Measurements from ENCODE around the gene KRT17. TPM values are rescaled to one million over a fixed set of nuclear protein-coding genes. Genes with fewer than 3 reads are reported as not detected.
"Not testable (repeated sequence)": the region's sequence is repeated elsewhere in the genome, so short reads cannot be mapped to it uniquely, and the experiment has no call there.

KRT17 gene
- total RNA-seq, 2 donors from 2014 or later, result not detected

DNA sequence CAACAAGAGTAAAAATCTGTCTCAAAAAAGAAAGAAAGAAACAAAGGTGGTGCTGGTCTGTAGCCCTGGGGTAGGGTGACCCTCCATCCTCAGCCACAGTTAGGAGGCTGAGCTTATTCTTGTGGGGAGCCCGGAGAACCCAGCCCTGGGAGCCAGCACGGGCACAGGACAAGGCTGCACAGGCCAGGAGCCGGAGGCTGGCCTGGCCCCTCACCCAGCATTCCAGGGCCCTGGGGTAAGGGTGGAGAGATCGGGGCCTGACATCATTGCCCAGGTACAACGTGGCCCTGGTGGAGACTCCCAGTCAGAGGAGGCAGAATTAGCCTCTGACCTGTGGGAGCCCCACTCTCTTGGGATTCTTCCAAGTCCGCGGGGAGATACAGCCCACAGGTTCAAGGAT lies 10.3 kb upstream of the KRT17 start:
- ATAC-seq, result peak; percentile 3 to 13
- H3K4me1 Mint-ChIP-seq (ENCODE audit: low read depth in 2 of 2), result peaks cover 0 to 2% of the 10 kb centered on the region in 2 donors
- H3K27ac Mint-ChIP-seq, result no peak overlapping the region

DNA sequence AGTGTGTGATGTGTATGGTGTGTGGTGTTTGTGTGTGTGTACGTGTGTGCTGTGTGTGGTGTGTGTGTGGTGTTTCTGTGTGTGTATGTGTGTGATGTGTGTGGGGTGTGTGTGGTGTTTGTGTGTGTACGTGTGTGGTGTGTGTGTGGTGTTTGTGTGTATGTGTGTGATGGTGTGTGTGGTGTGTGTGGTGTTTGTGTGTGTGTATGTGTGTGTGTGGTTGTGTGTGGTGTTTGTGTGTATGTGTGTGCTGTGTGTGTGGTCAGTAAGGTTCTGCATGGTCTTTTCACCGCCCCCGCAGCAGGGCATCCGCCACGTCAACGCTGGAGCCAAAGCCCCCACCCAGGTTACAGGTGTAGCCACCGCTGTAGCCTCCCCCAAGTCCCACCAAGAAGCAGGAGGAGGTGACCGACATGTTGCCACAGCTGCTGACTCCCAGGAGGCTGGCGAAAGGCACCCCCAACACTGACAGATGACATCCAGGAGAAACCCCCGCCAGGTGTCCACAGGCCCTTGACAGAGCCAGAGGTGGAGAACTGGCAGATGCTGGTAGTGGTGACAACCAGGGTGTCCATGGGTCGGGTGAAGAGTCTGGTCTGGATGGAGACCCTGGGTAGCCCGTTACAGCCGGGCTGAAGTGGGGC lies 9.3 kb upstream of the KRT17 start:
- H3K4me1 Mint-ChIP-seq (ENCODE audit: low read depth in 2 of 2), result no peaks in the 10 kb centered on the region
- no peaks in the 10 kb centered on the region for H3K27me3 Mint-ChIP-seq
- no peak overlapping the region for H3K27ac Mint-ChIP-seq
- no peak overlapping the region for H3K4me3 Mint-ChIP-seq
- ATAC-seq (no peak), DNase-seq (ENCODE audit: low spot score) (no peak)
- H3K9me3 Mint-ChIP-seq, result no peaks in the 10 kb centered on the region
- no peaks in the 10 kb centered on the region for H3K36me3 Mint-ChIP-seq

More for the DNA sequence above, 10.3 kb upstream of the KRT17 start:
- no peak overlapping the region for H3K4me3 Mint-ChIP-seq
- DNase-seq (ENCODE audit: low spot score), result no peak
- no peaks in the 10 kb centered on the region for H3K9me3 Mint-ChIP-seq
- no peaks in the 10 kb centered on the region for H3K36me3 Mint-ChIP-seq
- no peaks in the 10 kb centered on the region for H3K27me3 Mint-ChIP-seq

- DNase-seq (ENCODE audit: low spot score) (no peak), ATAC-seq (no peak)
- Mint-ChIP-seq H3K27ac (no peak overlapping the region), H3K4me1 (ENCODE audit: low read depth in 2 of 2) (no peaks in the 10 kb centered on the region), H3K9me3 (no peaks in the 10 kb centered on the region), H3K27me3 (no peaks in the 10 kb centered on the region), H3K36me3 (no peaks in the 10 kb centered on the region), H3K4me3 (no peak overlapping the region)
These were observed 8.2 kb upstream of the KRT17 start for GRCh38 chr17:41632482-41633105.

DNA sequence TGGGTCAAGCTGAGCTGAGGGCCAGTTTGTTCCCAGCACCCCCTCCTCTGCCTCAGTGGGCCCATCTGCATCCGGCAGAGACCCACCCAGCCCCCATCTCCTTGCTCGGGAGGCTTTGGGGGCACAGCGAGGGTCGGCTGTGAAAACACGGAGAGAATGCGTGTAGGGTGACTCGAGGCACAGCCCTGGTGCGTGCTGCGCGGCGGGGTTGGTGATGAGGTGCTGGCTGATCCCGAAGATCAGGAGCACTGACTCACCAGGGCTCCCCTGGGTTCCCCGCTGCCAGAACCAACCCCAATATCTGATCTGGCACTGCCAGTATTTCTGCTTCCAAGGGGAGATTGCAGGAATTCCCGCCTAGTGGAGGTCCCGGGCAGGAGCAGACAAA lies 7.5 kb upstream of the KRT17 start:
- Mint-ChIP-seq H3K4me3 (no peak overlapping the region), H3K27me3 (no peaks in the 10 kb centered on the region), H3K4me1 (ENCODE audit: low read depth in 2 of 2) (no peaks in the 10 kb centered on the region), H3K9me3 (no peaks in the 10 kb centered on the region), H3K36me3 (no peaks in the 10 kb centered on the region), H3K27ac (no peak overlapping the region)
- DNase-seq (ENCODE audit: low spot score) (no peak), ATAC-seq (no peak)

DNA sequence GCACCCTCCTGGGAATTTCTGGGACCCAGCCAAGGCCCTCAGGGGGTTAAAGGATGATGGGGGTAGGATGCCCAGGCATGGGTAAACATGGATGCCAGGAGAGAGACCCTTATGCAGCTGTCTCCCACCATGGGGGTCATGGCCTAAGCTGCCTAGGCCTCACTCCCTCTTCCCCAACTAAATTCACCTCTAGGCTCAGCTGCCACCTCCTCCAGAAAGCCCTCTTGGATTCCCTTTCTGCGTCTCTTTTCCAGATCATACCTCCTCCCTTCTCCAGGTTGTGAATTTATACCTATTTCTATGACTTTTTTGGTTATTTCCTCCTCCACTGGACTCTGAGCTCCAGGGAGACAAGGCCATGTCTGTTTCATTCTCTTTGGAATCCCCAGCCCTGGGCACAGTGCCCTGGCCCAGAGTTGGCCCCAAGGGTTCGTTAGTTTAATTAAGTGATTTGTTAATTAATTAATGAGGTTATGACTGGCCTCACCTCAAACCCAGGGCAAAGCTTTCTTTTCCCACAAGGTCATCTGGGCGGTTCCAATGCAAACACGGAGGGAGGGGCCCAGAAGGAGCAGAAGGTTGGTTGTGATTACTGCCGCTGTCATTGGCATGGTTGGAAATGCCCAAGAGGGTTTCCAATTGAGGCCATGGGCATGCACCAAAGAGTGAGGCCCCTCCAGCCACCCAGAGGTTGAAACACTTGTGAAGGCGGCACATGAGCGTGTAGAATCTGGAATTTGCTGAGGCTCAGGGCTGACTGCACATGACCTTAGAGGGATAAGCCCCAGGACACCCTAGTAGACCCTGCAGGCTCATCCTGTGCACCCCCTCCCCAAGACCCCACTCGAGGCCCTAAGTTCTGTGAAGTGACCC lies 6.9 kb upstream of the KRT17 start:
- Mint-ChIP-seq H3K9me3 (no peaks in the 10 kb centered on the region), H3K4me3 (no peak overlapping the region)

DNA sequence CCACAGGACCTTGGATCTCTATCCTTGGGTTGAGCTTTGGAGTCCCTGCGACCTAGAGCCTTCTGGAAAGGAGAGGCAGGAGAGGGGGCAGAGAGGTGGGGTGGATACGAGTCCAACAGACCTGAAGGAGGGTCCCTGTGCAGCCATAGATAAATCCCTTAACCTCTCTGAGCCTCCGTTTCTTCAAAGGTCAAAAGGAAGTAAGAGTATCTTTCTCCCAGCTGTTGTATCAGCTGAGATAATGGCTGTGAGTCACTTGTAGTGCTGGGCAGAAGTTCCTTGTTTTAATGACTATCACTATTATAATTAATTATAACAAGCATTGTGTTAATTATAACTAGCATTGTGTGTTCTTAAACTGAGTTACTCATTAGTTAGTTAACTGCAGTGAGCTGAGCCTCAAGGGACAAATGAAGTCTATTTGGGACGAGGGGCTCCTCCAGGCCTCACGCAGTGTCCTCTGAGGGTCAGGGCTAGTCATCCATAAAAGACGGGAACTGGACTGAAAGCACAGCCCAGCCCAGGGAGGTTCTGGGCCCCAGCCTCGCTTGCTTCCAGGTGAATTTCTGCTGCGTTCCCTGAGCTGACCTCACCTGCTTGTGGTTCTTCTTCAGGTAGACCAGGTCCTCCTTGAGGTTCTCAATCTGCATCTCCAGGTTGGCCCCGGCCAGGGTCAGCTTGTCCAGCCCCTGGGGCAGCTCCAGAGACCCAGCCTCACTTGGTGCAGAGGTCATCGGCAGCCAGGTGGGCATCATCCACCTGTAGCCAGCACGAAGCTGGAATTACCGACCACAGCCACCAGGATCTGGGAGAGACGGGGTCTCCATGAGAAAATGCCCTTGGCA lies 5.7 kb upstream of the KRT17 start:
- no peaks in the 10 kb centered on the region for H3K9me3 Mint-ChIP-seq
- no peaks in the 10 kb centered on the region for H3K36me3 Mint-ChIP-seq
- DNase-seq (ENCODE audit: low spot score), result no peak
- no peak overlapping the region for H3K27ac Mint-ChIP-seq
- no peak for ATAC-seq
- no peaks in the 10 kb centered on the region for H3K27me3 Mint-ChIP-seq
- H3K4me3 Mint-ChIP-seq, result no peak overlapping the region
- H3K4me1 Mint-ChIP-seq (ENCODE audit: low read depth in 2 of 2), result no peaks in the 10 kb centered on the region

More for the DNA sequence above, 6.9 kb upstream of the KRT17 start:
- Mint-ChIP-seq H3K27ac (no peak overlapping the region), H3K4me1 (ENCODE audit: low read depth in 2 of 2) (no peaks in the 10 kb centered on the region), H3K36me3 (no peaks in the 10 kb centered on the region), H3K27me3 (no peaks in the 10 kb centered on the region)
- ATAC-seq, result no peak
- no peak for DNase-seq (ENCODE audit: low spot score)

DNA sequence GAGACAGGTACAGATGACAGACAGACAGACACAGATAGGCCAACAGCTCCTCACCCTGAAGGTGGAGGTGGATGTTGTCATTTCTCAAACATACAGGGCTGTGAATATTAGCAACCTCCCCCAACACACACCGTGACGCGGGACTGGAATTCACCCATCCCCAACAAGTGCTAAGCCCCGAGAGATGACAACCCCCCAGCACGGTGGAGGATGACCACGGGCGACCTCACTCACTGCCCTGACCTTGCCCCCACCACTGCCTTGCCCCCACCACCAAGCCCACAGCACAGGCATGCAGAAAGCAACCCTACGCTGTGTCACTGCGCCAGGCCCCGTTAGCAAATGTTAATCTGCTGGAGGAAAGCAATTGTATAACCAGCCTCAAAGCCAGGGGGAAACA lies 4.9 kb upstream of the KRT17 start:
- ATAC-seq (no peak), DNase-seq (ENCODE audit: low spot score) (no peak)
- no peaks in the 10 kb centered on the region for H3K36me3 Mint-ChIP-seq
- no peaks in the 10 kb centered on the region for H3K9me3 Mint-ChIP-seq
- H3K4me3 Mint-ChIP-seq, result no peak overlapping the region
- H3K4me1 Mint-ChIP-seq (ENCODE audit: low read depth in 2 of 2), result no peaks in the 10 kb centered on the region
- H3K27ac Mint-ChIP-seq, result no peak overlapping the region
- H3K27me3 Mint-ChIP-seq, result no peaks in the 10 kb centered on the region

DNA sequence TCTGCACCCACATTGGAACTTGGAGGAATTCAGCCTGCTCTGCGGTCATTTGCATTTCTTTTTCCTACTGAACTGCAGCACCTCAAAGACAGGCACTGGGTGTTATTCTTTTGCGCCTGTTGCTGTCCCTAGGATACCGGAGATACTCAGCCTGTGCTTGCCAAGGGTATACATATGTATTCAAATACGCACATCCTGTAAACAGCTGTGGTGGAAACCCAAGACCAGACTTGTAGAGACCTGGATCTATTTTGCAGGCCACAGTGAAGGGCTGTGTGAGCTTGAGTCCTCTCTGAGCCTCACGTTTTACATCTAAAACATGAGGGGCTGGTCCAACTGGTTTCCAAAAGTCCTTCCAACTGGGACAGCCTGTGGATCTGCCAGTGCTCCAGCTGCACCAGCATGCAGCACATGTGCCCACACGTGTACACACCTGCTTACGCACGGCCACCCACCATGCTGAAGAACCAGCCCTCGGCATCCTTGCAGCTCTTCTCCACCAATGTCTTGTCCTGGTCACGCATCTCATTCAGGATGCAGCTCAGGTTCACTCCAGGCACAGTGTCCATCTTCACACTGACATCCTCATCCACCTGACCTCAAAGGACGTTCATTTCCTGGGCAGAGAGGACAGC lies 4.4 kb upstream of the KRT17 start:
- not testable (repeated sequence) for H3K9me3 Mint-ChIP-seq; H3K36me3 Mint-ChIP-seq; H3K27me3 Mint-ChIP-seq; H3K4me3 Mint-ChIP-seq; H3K27ac Mint-ChIP-seq; DNase-seq (ENCODE audit: low spot score); H3K4me1 Mint-ChIP-seq (ENCODE audit: low read depth in 2 of 2); ATAC-seq

- ATAC-seq, result peak; percentile 31 to 53
- H3K4me1 Mint-ChIP-seq (ENCODE audit: low read depth in 2 of 2); H3K36me3 Mint-ChIP-seq; H3K4me3 Mint-ChIP-seq; H3K9me3 Mint-ChIP-seq; H3K27ac Mint-ChIP-seq; H3K27me3 Mint-ChIP-seq; DNase-seq (ENCODE audit: low spot score): not testable (repeated sequence)
These were observed 3.6 kb upstream of the KRT17 start for GRCh38 chr17:41628073-41628370.

DNA sequence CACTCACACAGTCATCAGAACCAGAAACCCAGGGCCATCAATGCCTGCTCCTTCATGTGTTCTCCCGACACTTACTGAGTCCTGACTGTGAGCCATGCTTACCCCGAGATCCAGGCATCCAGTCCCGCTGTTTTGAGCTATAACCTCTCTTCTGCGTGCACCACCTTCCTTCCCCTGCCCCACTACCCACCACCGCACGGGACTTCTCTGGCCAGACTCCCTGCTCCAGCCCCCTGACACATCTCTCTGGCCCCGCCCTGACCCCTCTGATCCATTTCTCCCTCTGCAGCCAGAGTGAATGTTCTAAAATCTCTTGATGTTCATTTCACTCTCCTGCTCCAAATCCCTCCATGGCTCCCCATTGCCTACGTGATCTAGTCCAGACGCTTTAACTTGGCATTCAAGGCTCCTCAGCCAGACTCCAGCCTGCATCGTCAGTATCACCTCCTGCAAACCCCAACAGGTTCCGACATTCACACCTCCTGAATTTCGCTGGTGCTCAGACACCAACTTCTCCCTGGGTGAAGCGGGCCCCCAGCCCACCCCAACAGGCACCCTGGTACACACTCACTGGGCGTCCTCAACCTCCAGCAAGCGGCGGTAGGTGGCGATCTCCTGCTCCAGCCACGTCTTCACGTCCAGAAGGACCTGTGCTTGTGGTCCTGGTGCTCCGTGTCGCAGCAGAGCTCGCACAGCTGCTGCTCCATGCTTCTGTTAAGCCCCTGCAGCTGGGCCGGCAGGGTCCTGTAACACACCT lies 3.1 kb upstream of the KRT17 start:
- no peak for ATAC-seq
- no peak for DNase-seq (ENCODE audit: low spot score)
- H3K9me3 Mint-ChIP-seq, result no peaks in the 10 kb centered on the region

GRCh38 chr17:41626914-41627295 lies 2.5 kb upstream of the KRT17 start:
- H3K9me3 Mint-ChIP-seq; H3K4me1 Mint-ChIP-seq (ENCODE audit: low read depth in 2 of 2); H3K36me3 Mint-ChIP-seq; H3K27ac Mint-ChIP-seq; H3K4me3 Mint-ChIP-seq; H3K27me3 Mint-ChIP-seq; ATAC-seq; DNase-seq (ENCODE audit: low spot score): not testable (repeated sequence)

More for the DNA sequence above, 3.1 kb upstream of the KRT17 start:
- no peak overlapping the region for H3K4me3 Mint-ChIP-seq
- no peaks in the 10 kb centered on the region for H3K4me1 Mint-ChIP-seq (ENCODE audit: low read depth in 2 of 2)
- no peaks in the 10 kb centered on the region for H3K36me3 Mint-ChIP-seq
- no peaks in the 10 kb centered on the region for H3K27me3 Mint-ChIP-seq
- H3K27ac Mint-ChIP-seq, result no peak overlapping the region

DNA sequence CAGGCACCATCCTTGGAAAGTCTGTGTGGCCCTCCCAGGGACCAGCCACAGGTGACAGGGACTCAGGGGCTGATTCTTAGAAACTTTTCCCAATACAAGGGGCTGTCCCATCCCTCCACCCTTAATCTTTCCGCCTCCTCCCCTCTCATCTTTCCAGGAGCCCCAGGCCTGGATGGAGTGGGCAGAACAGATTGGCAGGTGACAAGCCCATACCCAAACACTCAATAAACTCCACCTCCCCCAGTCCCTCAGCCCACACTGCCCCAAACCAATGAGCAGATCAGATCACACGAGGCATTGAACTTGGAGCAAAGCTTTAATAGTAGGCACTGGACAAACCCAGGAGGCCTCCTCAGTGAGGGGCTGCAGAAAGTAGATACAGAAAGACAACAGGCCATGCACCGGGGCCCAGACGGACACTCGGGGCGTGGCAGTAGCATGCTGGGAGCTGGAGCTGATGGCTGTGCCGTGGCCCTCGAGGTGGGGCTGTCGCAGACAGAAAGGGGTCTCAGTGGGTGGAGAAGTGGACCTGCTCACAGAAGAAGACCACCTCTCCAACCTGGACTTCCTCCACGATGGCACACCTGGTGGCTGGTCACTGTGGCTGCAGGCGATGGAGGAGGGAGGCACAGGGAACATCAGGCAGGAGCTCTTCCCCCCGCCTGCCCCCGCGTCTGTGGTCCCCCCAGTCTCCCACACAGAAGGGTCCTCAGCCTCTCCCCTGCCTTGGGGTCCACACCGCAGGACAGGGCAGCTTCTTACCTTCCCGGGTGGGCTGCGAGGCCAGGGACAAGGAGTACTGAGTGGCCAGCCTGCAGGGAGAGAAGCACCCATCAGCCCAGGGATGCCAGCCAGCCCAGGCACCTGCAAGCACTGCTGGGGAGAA lies 1.9 kb upstream of the KRT17 start:
- H3K4me3 Mint-ChIP-seq; H3K36me3 Mint-ChIP-seq; ATAC-seq; H3K4me1 Mint-ChIP-seq (ENCODE audit: low read depth in 2 of 2); H3K27ac Mint-ChIP-seq; H3K9me3 Mint-ChIP-seq; DNase-seq (ENCODE audit: low spot score); H3K27me3 Mint-ChIP-seq: not testable (repeated sequence)

Data from natural killer cell treated with Interleukin-12 subunit alpha and Interleukin-12 subunit beta and Interleukin-15 and Interleukin-18, amount 100 ng/mL, for 72 hours (primary cell).